HG02571 (cell line): ENCODE results near the gene AXDND1.
A peak's percentile ranks its signal among the peaks of the same experiment; 100 is the strongest.
"Not testable (repeated sequence)": the region's sequence is repeated elsewhere in the genome, so short reads cannot be mapped to it uniquely, and the experiment has no call there.

ENCODE experiments used
- ATAC-seq: cut with Tn5 transposase; IDR thresholded peaks from one replicate; pipeline ENCODE4 v1.9.1; 2021; ENCODE audit warnings: mild to moderate bottlenecking, moderate library complexity; ENCODE audit not compliant: unreplicated experiment

AXDND1 gene

GRCh38 chr1:179365342-179366092 is at the start of gene AXDND1:
AXDND1 (plus strand) TSS chr1:179365971; CDS start chr1:179366510, 539 bp downstream.
- peak; percentile 98 for ATAC-seq

- ATAC-seq: no peak
These were observed 47.3 kb upstream of the AXDND1 start for GRCh38 chr1:179318491-179318890.

GRCh38 chr1:179321533-179322216 is 44.1 kb upstream of the AXDND1 start:
- ATAC-seq: no peak

- ATAC-seq: no peak
These were observed 43.2 kb upstream of the AXDND1 start for GRCh38 chr1:179322557-179322956.

- ATAC-seq: no peak
These were observed 42.3 kb upstream of the AXDND1 start for GRCh38 chr1:179323436-179323835.

GRCh38 chr1:179325836-179326235 is 39.9 kb upstream of the AXDND1 start:
- ATAC-seq: no peak

GRCh38 chr1:179326746-179327145 is 39.0 kb upstream of the AXDND1 start:
- no peak for ATAC-seq

- no peak for ATAC-seq
These were observed 38.6 kb upstream of the AXDND1 start for GRCh38 chr1:179327196-179327595.

GRCh38 chr1:179327679-179328078 is 38.1 kb upstream of the AXDND1 start:
- no peak for ATAC-seq

GRCh38 chr1:179329862-179330261 is 35.9 kb upstream of the AXDND1 start:
- no peak for ATAC-seq

- no peak for ATAC-seq
These were observed 31.3 kb upstream of the AXDND1 start for GRCh38 chr1:179334440-179334839.

GRCh38 chr1:179337288-179337687 is 28.5 kb upstream of the AXDND1 start:
- ATAC-seq: no peak

GRCh38 chr1:179337942-179338560 is 27.7 kb upstream of the AXDND1 start:
- ATAC-seq: no peak

GRCh38 chr1:179340918-179341317 is 24.9 kb upstream of the AXDND1 start:
- ATAC-seq: no peak

GRCh38 chr1:179341943-179342547 is 23.7 kb upstream of the AXDND1 start:
- ATAC-seq: no peak

- no peak for ATAC-seq
These were observed 22.9 kb upstream of the AXDND1 start for GRCh38 chr1:179342740-179343404.

GRCh38 chr1:179351281-179351680 is 14.5 kb upstream of the AXDND1 start:
- ATAC-seq: no peak

- no peak for ATAC-seq
These were observed 13.5 kb upstream of the AXDND1 start for GRCh38 chr1:179352236-179352635.

- no peak for ATAC-seq
These were observed 12.2 kb upstream of the AXDND1 start for GRCh38 chr1:179353546-179353945.

- ATAC-seq: not testable (repeated sequence)
These were observed 4.1 kb upstream of the AXDND1 start for GRCh38 chr1:179361631-179362030.
